Measurements from ENCODE around the gene SNRPD3. TPM values are rescaled to one million over a fixed set of nuclear protein-coding genes. Genes with fewer than 3 reads are reported as not detected.

The SNRPD3 gene
- total and polyA plus RNA-seq, 9 of the 15 experiments (the other 6 are each of a cell fraction or from before 2014, with no cell fraction given), result 131 to 366 (median 274) TPM

DNA sequence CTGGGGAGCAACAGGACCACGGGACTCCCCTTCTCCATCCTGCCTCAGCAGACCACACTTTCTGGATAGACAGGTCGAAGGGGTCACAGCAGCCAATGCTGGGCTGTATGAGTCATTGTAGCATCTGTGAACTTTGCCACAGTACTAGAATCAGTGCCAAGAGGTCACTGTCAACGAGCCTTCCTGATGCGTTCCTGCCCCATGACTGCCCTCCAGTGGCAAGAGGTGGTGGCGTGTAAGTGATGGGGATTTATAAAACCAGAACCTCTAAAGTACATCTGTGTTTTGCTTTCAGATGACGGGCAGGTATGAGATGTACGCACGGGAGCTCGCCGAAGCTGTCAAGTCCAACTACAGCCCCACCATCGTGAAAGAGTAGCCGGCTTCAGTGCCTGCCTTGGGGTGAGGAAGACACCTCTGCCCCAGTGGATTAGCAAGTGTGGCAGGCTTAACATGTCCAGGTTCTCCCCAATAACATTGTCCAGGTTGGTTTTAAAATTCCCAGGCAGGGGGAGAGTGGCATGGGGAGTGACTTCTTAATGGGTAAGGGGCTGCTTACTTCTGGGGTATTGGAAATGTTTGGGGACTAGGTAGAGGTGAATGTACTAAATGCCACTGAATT, 30.3 kb upstream of the SNRPD3 start (continued):
- TF ChIP-seq, protein P1, sequence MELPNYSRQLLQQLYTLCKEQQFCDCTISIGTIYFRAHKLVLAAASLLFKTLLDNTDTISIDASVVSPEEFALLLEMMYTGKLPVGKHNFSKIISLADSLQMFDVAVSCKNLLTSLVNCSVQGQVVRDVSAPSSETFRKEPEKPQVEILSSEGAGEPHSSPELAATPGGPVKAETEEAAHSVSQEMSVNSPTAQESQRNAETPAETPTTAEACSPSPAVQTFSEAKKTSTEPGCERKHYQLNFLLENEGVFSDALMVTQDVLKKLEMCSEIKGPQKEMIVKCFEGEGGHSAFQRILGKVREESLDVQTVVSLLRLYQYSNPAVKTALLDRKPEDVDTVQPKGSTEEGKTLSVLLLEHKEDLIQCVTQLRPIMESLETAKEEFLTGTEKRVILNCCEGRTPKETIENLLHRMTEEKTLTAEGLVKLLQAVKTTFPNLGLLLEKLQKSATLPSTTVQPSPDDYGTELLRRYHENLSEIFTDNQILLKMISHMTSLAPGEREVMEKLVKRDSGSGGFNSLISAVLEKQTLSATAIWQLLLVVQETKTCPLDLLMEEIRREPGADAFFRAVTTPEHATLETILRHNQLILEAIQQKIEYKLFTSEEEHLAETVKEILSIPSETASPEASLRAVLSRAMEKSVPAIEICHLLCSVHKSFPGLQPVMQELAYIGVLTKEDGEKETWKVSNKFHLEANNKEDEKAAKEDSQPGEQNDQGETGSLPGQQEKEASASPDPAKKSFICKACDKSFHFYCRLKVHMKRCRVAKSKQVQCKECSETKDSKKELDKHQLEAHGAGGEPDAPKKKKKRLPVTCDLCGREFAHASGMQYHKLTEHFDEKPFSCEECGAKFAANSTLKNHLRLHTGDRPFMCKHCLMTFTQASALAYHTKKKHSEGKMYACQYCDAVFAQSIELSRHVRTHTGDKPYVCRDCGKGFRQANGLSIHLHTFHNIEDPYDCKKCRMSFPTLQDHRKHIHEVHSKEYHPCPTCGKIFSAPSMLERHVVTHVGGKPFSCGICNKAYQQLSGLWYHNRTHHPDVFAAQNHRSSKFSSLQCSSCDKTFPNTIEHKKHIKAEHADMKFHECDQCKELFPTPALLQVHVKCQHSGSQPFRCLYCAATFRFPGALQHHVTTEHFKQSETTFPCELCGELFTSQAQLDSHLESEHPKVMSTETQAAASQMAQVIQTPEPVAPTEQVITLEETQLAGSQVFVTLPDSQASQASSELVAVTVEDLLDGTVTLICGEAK (IDR thresholded peaks at IDR 0.05), result no peak
- TF ChIP-seq, protein P1 (CRISPR knock-in tag; IDR thresholded peaks at IDR 0.05), result no peak
- no peak for TF ChIP-seq PPARD (CRISPR knock-in tag; IDR thresholded peaks at IDR 0.05)
- no peak for TF ChIP-seq TAF1 (IDR thresholded peaks at IDR 0.05; ENCODE audit: control insufficient read depth, extremely low read depth, insufficient read depth, low read length, severe bottlenecking)
- no peak for TF ChIP-seq PRPF4 (IDR thresholded peaks at IDR 0.05; ENCODE audit: insufficient read depth, low read depth, low read length, poor library complexity, severe bottlenecking)
- TF ChIP-seq KAT8 (IDR thresholded peaks at IDR 0.05; ENCODE audit: low read depth), result no peak
- no peak for TF ChIP-seq CXXC5 (CRISPR knock-in tag; IDR thresholded peaks at IDR 0.05)
- TF ChIP-seq, protein P2, sequence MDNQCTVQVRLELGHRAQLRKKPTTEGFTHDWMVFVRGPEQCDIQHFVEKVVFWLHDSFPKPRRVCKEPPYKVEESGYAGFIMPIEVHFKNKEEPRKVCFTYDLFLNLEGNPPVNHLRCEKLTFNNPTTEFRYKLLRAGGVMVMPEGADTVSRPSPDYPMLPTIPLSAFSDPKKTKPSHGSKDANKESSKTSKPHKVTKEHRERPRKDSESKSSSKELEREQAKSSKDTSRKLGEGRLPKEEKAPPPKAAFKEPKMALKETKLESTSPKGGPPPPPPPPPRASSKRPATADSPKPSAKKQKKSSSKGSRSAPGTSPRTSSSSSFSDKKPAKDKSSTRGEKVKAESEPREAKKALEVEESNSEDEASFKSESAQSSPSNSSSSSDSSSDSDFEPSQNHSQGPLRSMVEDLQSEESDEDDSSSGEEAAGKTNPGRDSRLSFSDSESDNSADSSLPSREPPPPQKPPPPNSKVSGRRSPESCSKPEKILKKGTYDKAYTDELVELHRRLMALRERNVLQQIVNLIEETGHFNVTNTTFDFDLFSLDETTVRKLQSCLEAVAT (IDR thresholded peaks at IDR 0.05), result no peak
- no peak for TF ChIP-seq SIN3B (IDR thresholded peaks at IDR 0.05; ENCODE audit: low read depth)
- no peak for TF ChIP-seq ARID2 (IDR thresholded peaks at IDR 0.05)
- no peak for TF ChIP-seq U2AF1 (optimal IDR thresholded peaks at IDR 0.05; ENCODE audit: low read depth, low read length)
